Stomach (tissue), 4 donors: Measurements from ENCODE around the gene MYO5C.

ENCODE experiments used
- POLR2A ChIP-seq, 4 donors: fragments of 450-650 bp; IDR thresholded peaks; one replicate each; pipeline ENCODE4 v1.6.1; 2016; ENCODE audit warnings: antibody characterized with exemption in 4 of 4, control low read depth in 2 of 4, mild to moderate bottlenecking in 1 of 4, moderate library complexity in 1 of 4
- TF ChIP-seq, protein P1 (sequence below), 7 experiments: fragments of 450-650 bp in 4 of 7; fragments of 200-600 bp in 3 of 7; sonication (generic) in 3 of 7; IDR thresholded peaks; one replicate each; pipeline ENCODE4 v1.5.1; 2016 to 2019; ENCODE audit warnings: antibody characterized with exemption in 7 of 7, control low read depth in 2 of 7, mild to moderate bottlenecking in 1 of 7

- TF ChIP-seq, protein P1, sequence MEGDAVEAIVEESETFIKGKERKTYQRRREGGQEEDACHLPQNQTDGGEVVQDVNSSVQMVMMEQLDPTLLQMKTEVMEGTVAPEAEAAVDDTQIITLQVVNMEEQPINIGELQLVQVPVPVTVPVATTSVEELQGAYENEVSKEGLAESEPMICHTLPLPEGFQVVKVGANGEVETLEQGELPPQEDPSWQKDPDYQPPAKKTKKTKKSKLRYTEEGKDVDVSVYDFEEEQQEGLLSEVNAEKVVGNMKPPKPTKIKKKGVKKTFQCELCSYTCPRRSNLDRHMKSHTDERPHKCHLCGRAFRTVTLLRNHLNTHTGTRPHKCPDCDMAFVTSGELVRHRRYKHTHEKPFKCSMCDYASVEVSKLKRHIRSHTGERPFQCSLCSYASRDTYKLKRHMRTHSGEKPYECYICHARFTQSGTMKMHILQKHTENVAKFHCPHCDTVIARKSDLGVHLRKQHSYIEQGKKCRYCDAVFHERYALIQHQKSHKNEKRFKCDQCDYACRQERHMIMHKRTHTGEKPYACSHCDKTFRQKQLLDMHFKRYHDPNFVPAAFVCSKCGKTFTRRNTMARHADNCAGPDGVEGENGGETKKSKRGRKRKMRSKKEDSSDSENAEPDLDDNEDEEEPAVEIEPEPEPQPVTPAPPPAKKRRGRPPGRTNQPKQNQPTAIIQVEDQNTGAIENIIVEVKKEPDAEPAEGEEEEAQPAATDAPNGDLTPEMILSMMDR (IDR thresholded peaks at IDR 0.05), result no peak
- TF ChIP-seq POLR2A (IDR thresholded peaks at IDR 0.05), result no peak
Measured at GRCh38 chr15:52241489-52241888, 54.1 kb downstream of the MYO5C start.
